Thyroid gland (tissue), 4 donors: ENCODE results near the gene LTV1. TPM values are rescaled to one million over a fixed set of nuclear protein-coding genes. Genes with fewer than 3 reads are reported as not detected.

Experiments used
- DNase-seq, 2 donors: peaks; one replicate each; pipeline ENCODE4 v3.0.0-alpha.2; 2019
- H3K27ac ChIP-seq, 3 donors: fragments of 200-600 bp; sonication (generic); 1 replicate in 2 of 3; 2 replicates in 1 of 3; pipeline ENCODE4 v1.5.1; 2016 to 2019; ENCODE audit warnings: mild to moderate bottlenecking in 1 of 3, moderate library complexity in 1 of 3
- H3K27me3 ChIP-seq: fragments of 200-600 bp; sonication (generic); one replicate; pipeline ENCODE4 v1.5.1; 2019
- H3K36me3 ChIP-seq, 2 donors: fragments of 200-600 bp; sonication (generic); one replicate each; pipeline ENCODE4 v1.5.1; 2016 to 2019
- H3K4me1 ChIP-seq, 2 donors: fragments of 200-600 bp; sonication (generic); one replicate each; pipeline ENCODE4 v1.5.1; 2017 to 2019
- H3K4me3 ChIP-seq, 3 donors: fragments of 200-600 bp; sonication (generic); replicated peaks in 1 of 3; 1 replicate in 2 of 3; 2 replicates in 1 of 3; pipeline ENCODE4 v1.5.1; 2016; ENCODE audit warnings: mild to moderate bottlenecking in 1 of 3
- H3K9me3 ChIP-seq: fragments of 200-600 bp; sonication (generic); one replicate; pipeline ENCODE4 v1.5.1; 2017
- CTCF ChIP-seq, 6 experiments: fragments of 200-600 bp in 3 of 6; fragments of 450-650 bp in 3 of 6; sonication (generic) in 3 of 6; IDR thresholded peaks; one replicate each; pipeline ENCODE4 v1.5.1; 2016 to 2019; ENCODE audit warnings: antibody characterized with exemption in 6 of 6, mild to moderate bottlenecking in 2 of 6, inconsistent platforms in 1 of 6, moderate library complexity in 1 of 6
- POLR2A ChIP-seq, 2 donors: fragments of 450-650 bp; IDR thresholded peaks; one replicate each; pipeline ENCODE4 v1.6.1; 2017; ENCODE audit warnings: antibody characterized with exemption in 2 of 2, mild to moderate bottlenecking in 2 of 2, moderate library complexity in 1 of 2
- WGBS, 2 donors: methylation state at CpG; one replicate each; pipeline ENCODE4 v1.1.5; 2017; 5-methylcytosine and 5-hydroxymethylcytosine counted together
- intact Hi-C: fragments of 100-400 bp; cut with DNase I; formaldehyde crosslinking; loops from one replicate; pipeline ENCODE4 v1.15.1; 2023
- total RNA-seq, 4 donors: library from RNA; depleted of rRNA; stranded (reverse); fragments of >200 nt; gene quantifications; one replicate each; pipeline ENCODE4 v1.2.3, GENCODE V29; 2016

The LTV1 gene
- total RNA-seq, 4 donors from 2014 or later: 10.8 to 15.7 (median 13.6) TPM

- no peak for TF ChIP-seq CTCF (IDR thresholded peaks at IDR 0.05)
- TF ChIP-seq POLR2A (IDR thresholded peaks at IDR 0.05): no peak
- 71 to 81% methylated on average over 4 of the region's 4 CpGs for WGBS, 2 donors
- no peak for DNase-seq
- intact Hi-C loops: no loop called here
- Histone ChIP-seq H3K27ac (no peak overlapping the region), H3K4me1 (no peaks in the 10 kb centered on the region), H3K36me3 (peaks cover 0 to 4% of the 10 kb centered on the region in 2 donors), H3K27me3 (no peaks in the 10 kb centered on the region), H3K9me3 (no peaks in the 10 kb centered on the region), H3K4me3 (no peak overlapping the region)
These were observed 38.3 kb upstream of the LTV1 start for GRCh38 chr6:143804835-143805239.

GRCh38 chr6:143806282-143807102, 36.6 kb upstream of the LTV1 start:
- Histone ChIP-seq H3K4me1 (no peaks in the 10 kb centered on the region), H3K9me3 (no peaks in the 10 kb centered on the region), H3K27ac (no peak overlapping the region), H3K27me3 (no peaks in the 10 kb centered on the region), H3K4me3 (no peak overlapping the region), H3K36me3 (peaks cover 0 to 4% of the 10 kb centered on the region in 2 donors)
- intact Hi-C loops: no loop called here
- no peak for TF ChIP-seq POLR2A (IDR thresholded peaks at IDR 0.05)
- no peak for TF ChIP-seq CTCF (IDR thresholded peaks at IDR 0.05)
- 86 to 97% methylated on average over 8 of the region's 8 CpGs for WGBS, 2 donors
- DNase-seq: no peak

DNA sequence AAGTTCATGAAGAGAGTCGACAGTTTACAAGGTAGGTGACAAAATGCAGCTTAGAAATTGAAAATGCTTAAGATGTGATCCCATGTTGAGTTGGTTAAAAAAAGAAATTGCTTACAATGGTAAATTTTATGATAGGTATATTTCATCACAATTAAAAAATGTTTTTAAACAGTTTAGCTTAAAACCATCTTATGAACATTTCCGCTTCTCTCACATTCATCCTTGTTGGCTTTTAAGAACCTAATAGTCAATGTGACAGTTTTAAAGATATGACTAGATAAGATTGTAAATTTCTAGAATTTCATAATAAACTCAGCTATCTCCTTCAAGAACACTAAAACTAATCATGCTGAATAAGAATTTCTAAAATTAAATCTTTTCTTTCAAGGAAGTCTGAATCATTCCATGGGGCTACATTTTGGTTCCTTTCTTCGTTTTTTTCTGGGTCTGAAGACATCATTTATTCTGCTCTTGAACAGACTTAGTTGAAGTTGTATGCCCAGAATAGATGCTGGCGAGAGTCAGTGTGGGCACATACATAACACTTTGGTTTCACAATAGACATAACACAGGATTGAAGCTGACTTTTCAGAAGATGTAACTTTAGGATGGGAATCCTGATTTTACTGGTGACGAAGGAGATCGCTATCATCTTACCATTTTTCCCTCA, 35.9 kb upstream of the LTV1 start:
- Histone ChIP-seq H3K4me3 (no peak overlapping the region), H3K27me3 (no peaks in the 10 kb centered on the region), H3K27ac (no peak overlapping the region), H3K9me3 (no peaks in the 10 kb centered on the region), H3K4me1 (no peaks in the 10 kb centered on the region), H3K36me3 (peaks cover 0 to 4% of the 10 kb centered on the region in 2 donors)
- no peak for TF ChIP-seq CTCF (IDR thresholded peaks at IDR 0.05)
- TF ChIP-seq POLR2A (IDR thresholded peaks at IDR 0.05): no peak
- intact Hi-C loops: no loop called here
- DNase-seq: no peak
- 93% methylated on average over 6 of the region's 6 CpGs for WGBS, 2 donors

DNA sequence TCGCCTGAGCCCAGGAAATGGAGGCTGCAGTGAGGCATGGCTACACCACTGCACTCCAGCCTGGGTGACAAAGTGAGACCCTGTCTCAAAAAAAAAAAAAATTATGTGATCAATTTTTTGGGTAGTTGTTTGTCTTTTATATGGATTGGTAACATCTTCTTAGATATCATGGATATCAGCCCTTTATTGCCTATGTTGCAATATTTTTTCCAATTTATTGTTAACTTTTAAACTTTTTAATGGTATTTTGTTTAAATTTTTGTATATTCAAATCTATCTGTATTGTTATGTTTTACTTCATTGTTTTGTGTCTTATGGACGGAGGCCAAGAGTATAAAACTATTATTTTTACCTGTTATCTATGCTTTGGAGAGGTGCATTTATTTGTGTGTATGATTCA, 32.4 kb upstream of the LTV1 start:
- H3K27ac ChIP-seq: no peak overlapping the region
- peaks cover 0 to 4% of the 10 kb centered on the region in 2 donors for H3K36me3 ChIP-seq
- intact Hi-C loops: no loop called here
- 97 to 99% methylated on average over 2 of the region's 2 CpGs for WGBS, 2 donors
- H3K9me3 ChIP-seq: no peaks in the 10 kb centered on the region
- H3K4me3 ChIP-seq: no peak overlapping the region
- no peaks in the 10 kb centered on the region for H3K4me1 ChIP-seq
- no peak for TF ChIP-seq POLR2A (IDR thresholded peaks at IDR 0.05)
- TF ChIP-seq CTCF (IDR thresholded peaks at IDR 0.05): no peak
- DNase-seq: no peak
- H3K27me3 ChIP-seq: no peaks in the 10 kb centered on the region
